ENCODE results near the gene PSEN1. TPM values are rescaled to one million over a fixed set of nuclear protein-coding genes. Genes with fewer than 3 reads are reported as not detected.

Gene PSEN1
- total and polyA plus RNA-seq, 2 of the 8 experiments (the other 6 are each of a cell fraction or from before 2014, with no cell fraction given), result 10.1 to 38.7 TPM

DNA sequence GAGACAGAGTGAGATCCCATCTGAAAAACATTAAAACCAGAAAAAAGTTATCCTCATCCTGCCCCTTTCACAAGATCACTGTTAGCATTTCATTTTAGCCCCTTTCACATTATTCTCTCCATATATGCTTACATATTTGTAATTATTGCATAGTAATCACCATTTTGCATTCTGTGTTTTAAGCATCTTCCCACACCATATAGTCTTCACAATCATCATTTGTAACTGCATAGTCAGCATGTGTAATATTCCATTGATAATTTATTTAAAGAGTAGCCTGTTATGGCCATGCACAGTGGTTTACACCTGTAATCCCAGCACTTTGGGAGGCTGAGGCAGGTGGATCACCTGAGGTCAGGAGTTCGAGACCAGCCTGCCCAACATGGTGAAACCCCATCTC, 112.8 kb downstream of the PSEN1 start:
- H4K91ac ChIP-seq (replicated peaks; ENCODE audit: insufficient read length, low read length), result no peak overlapping the region
- H3K79me1 ChIP-seq (ENCODE audit: low read depth, low read length), result no peaks in the 10 kb centered on the region
- DNase-seq (ENCODE audit: low read depth in 1 of 2, low spot score in 2 of 2) (no peak), FAIRE-seq (no peak)
- no peak overlapping the region for H3K18ac ChIP-seq (ENCODE audit: extremely low read depth, low read length)
- H4K20me1 ChIP-seq (replicated peaks in 1 of 2; ENCODE audit: control insufficient read depth in 1 of 2, insufficient read depth in 2 of 2, low read length in 2 of 2), result no peaks in the 10 kb centered on the region
- H3K4me2 ChIP-seq (ENCODE audit: insufficient read depth in 1 of 2, low read depth in 2 of 2, low read length in 2 of 2), result no peak overlapping the region
- H2AK5ac ChIP-seq (ENCODE audit: low read depth, low read length), result no peak overlapping the region
- H3K27ac ChIP-seq (ENCODE audit: low read depth, low read length), result no peak overlapping the region
- no peak overlapping the region for H4K5ac ChIP-seq (ENCODE audit: insufficient read length, low read depth, low read length)
- H3K4me3 ChIP-seq (ENCODE audit: extremely low read depth in 1 of 4, insufficient read depth in 2 of 4, low read depth in 3 of 4, low read length in 4 of 4), result no peak overlapping the region
- H3K4ac ChIP-seq (replicated peaks; ENCODE audit: insufficient read length, low read depth, low read length), result no peak overlapping the region
- no peak overlapping the region for H3K56ac ChIP-seq (replicated peaks; ENCODE audit: insufficient read length, low read depth, low read length)
- H2BK5ac ChIP-seq (ENCODE audit: low read depth, low read length), result no peak overlapping the region
- no peak overlapping the region for H2BK15ac ChIP-seq (ENCODE audit: low read length)
- H3K14ac ChIP-seq (ENCODE audit: insufficient read length), result no peak overlapping the region
- ChIA-PET POLR2A (ENCODE audit: partially characterized antibody) (interaction anchor here (4.4 kb wide), 1 partner anchor 16 kb away, joined by 21 read pairs; no protein-coding TSS in a partner anchor), CTCF (ENCODE audit: partially characterized antibody) (interaction anchor here (0.6 to 0.9 kb wide), 2 partner anchors 14 to 122 kb away, joined by 3 read pairs; no protein-coding TSS in a partner anchor)
- no peak overlapping the region; the same call in 1 of the 2 replicates for H4K8ac ChIP-seq (ENCODE audit: extremely low read depth, insufficient read depth, low read length)
- TF ChIP-seq MAFK (IDR thresholded peaks at IDR 0.05; ENCODE audit: low read depth, low read length) (no peak), BRCA1 (IDR thresholded peaks at IDR 0.05; ENCODE audit: low read depth, low read length) (no peak), SP4 (IDR thresholded peaks at IDR 0.05; ENCODE audit: low read length) (no peak), BACH1 (IDR thresholded peaks at IDR 0.05; ENCODE audit: low read length) (no peak)
- H3K27me3 ChIP-seq (replicated peaks in 1 of 4; ENCODE audit: control insufficient read depth in 3 of 4, extremely low read depth in 1 of 4, insufficient read depth in 3 of 4, low read length in 3 of 4), result no peaks in the 10 kb centered on the region
- no peak overlapping the region for H2BK20ac ChIP-seq (ENCODE audit: low read length)
- H3K36me3 ChIP-seq (ENCODE audit: control insufficient read depth in 2 of 4, insufficient read depth in 4 of 4, low read length in 3 of 4), result peaks cover 0 to 7% (median 2%) of the 10 kb centered on the region in 4 experiments; a peak in 4 of 8 replicates
- no peak overlapping the region for H3K9ac ChIP-seq (replicated peaks in 1 of 4; ENCODE audit: extremely low read depth in 1 of 4, low read depth in 3 of 4, low read length in 3 of 4)
- no peaks in the 10 kb centered on the region for H3K9me3 ChIP-seq (ENCODE audit: insufficient read depth in 2 of 2, low read depth in 1 of 2, low read length in 1 of 2)
- peaks cover 0 to 2% (median 0%) of the 10 kb centered on the region in 4 experiments; a peak in 3 of 7 replicates for H3K4me1 ChIP-seq (replicated peaks in 1 of 4; ENCODE audit: control insufficient read depth in 3 of 4, insufficient read depth in 4 of 4, low read length in 3 of 4)
- WGBS, 2 experiments (ENCODE audit: extremely low coverage in 1 of 2, insufficient coverage in 1 of 2, insufficient read length in 1 of 2, insufficient replicate concordance in 2 of 2, low coverage in 1 of 2, low lambda C conversion rate in 2 of 2, missing lambda C conversion rate in 1 of 2), result 100% methylated on average over 1 of the region's 1 CpG; no CpG with 5 or more reads in 1 of the 2 experiments
- H3K79me2 ChIP-seq (ENCODE audit: control insufficient read depth in 1 of 2, insufficient read depth in 2 of 2, low read length in 2 of 2), result no peaks in the 10 kb centered on the region; a peak in 1 of 4 replicates
- no peak overlapping the region for H3K23ac ChIP-seq (ENCODE audit: insufficient read length)
- H2AFZ ChIP-seq (ENCODE audit: low read length), result no peak overlapping the region
- no peaks in the 10 kb centered on the region; the same call in 1 of the 2 replicates for H3K23me2 ChIP-seq (ENCODE audit: low read depth, low read length)
- H2BK120ac ChIP-seq (replicated peaks; ENCODE audit: low read depth, low read length), result no peak overlapping the region
- H2BK12ac ChIP-seq (ENCODE audit: low read depth, low read length), result no peak overlapping the region

All from H1 (cell line).